SK-N-MC (cell line): Measurements from ENCODE around the gene EHBP1.
"Not testable (repeated sequence)": the region's sequence is repeated elsewhere in the genome, so short reads cannot be mapped to it uniquely, and the experiment has no call there.

Experiments used
- DNase-seq: peaks from one replicate; pipeline ENCODE4 v3.0.0-alpha.2; 2011; ENCODE audit warnings: low read depth, low spot score
- H3K27ac ChIP-seq: fragments of 200-600 bp; sonication (generic); 2 replicates; pipeline ENCODE4 v1.5.1; 2016; ENCODE audit warnings: mixed run types
- H3K36me3 ChIP-seq: fragments of 200-600 bp; sonication (generic); 2 replicates; pipeline ENCODE4 v1.6.1; 2017; ENCODE audit warnings: antibody characterized with exemption, low read length, mixed read lengths; ENCODE audit not compliant: insufficient read depth
- H3K4me3 ChIP-seq: fragments of 200-600 bp; sonication (generic); 2 replicates; pipeline ENCODE4 v1.5.1; 2016
- H3K9ac ChIP-seq: fragments of 200-600 bp; sonication (generic); 2 replicates; pipeline ENCODE4 v1.8.0; 2017; ENCODE audit warnings: mixed run types, mixed read lengths; ENCODE audit not compliant: insufficient read length
- H3K9me3 ChIP-seq: fragments of 200-600 bp; sonication (generic); 2 replicates; pipeline ENCODE4 v1.6.1; 2017; ENCODE audit warnings: low read depth, mild to moderate bottlenecking, antibody characterized with exemption, low read length, moderate library complexity, mixed read lengths
- EZH2 ChIP-seq: fragments of 200-600 bp; sonication (generic); IDR thresholded peaks from one replicate; pipeline ENCODE4 v1.6.1; 2017; ENCODE audit warnings: antibody characterized with exemption
- FOXP2 ChIP-seq: optimal IDR thresholded peaks from 2 replicates; pipeline ENCODE3; 2011; ENCODE audit warnings: mild to moderate bottlenecking, moderate library complexity; ENCODE audit not compliant: insufficient read depth; ENCODE audit errors: extremely low read length, control extremely low read depth
- POLR2AphosphoS5 ChIP-seq: IDR thresholded peaks from 2 replicates; pipeline ENCODE4 v1.6.1; 2012; ENCODE audit warnings: mild to moderate bottlenecking, low read depth, low read length, borderline replicate concordance

EHBP1 gene

GRCh38 chr2:62744603-62745002 is 39.1 kb downstream of the EHBP1 start:
- no peak overlapping the region for H3K9ac ChIP-seq
- peaks cover 4% of the 10 kb centered on the region; the same call in 1 of the 2 replicates for H3K36me3 ChIP-seq
- DNase-seq: no peak
- H3K9me3 ChIP-seq: no peaks in the 10 kb centered on the region
- no peak overlapping the region for H3K4me3 ChIP-seq
- TF ChIP-seq POLR2AphosphoS5: no peak
- no peak for TF ChIP-seq EZH2
- TF ChIP-seq FOXP2: no peak
- no peak overlapping the region for H3K27ac ChIP-seq

GRCh38 chr2:62745891-62746481 is 40.5 kb downstream of the EHBP1 start:
- DNase-seq: no peak
- no peaks in the 10 kb centered on the region for H3K9me3 ChIP-seq
- no peak overlapping the region for H3K9ac ChIP-seq
- peaks cover 4% of the 10 kb centered on the region; the same call in 1 of the 2 replicates for H3K36me3 ChIP-seq
- no peak overlapping the region for H3K4me3 ChIP-seq
- H3K27ac ChIP-seq: no peak overlapping the region
- TF ChIP-seq FOXP2 (no peak), EZH2 (no peak), POLR2AphosphoS5 (no peak)

GRCh38 chr2:62747169-62747568 is 41.7 kb downstream of the EHBP1 start:
- DNase-seq: no peak
- H3K9me3 ChIP-seq: no peaks in the 10 kb centered on the region
- H3K4me3 ChIP-seq: no peak overlapping the region
- peaks cover 4% of the 10 kb centered on the region; the same call in 1 of the 2 replicates for H3K36me3 ChIP-seq
- H3K27ac ChIP-seq: no peak overlapping the region
- no peak overlapping the region for H3K9ac ChIP-seq
- TF ChIP-seq EZH2: no peak
- no peak for TF ChIP-seq POLR2AphosphoS5
- no peak for TF ChIP-seq FOXP2

- DNase-seq: no peak
These were observed 42.4 kb downstream of the EHBP1 start for GRCh38 chr2:62747876-62748275.

GRCh38 chr2:62749111-62749510 is 43.6 kb downstream of the EHBP1 start:
- H3K4me3 ChIP-seq, DNase-seq, H3K9me3 ChIP-seq, H3K27ac ChIP-seq, H3K36me3 ChIP-seq, H3K9ac ChIP-seq: not testable (repeated sequence)

More at GRCh38 chr2:62747876-62748275, 42.4 kb downstream of the EHBP1 start:
- H3K4me3 ChIP-seq: no peak overlapping the region
- no peaks in the 10 kb centered on the region for H3K9me3 ChIP-seq
- peaks cover 4% of the 10 kb centered on the region; the same call in 1 of the 2 replicates for H3K36me3 ChIP-seq
- TF ChIP-seq POLR2AphosphoS5 (no peak), FOXP2 (no peak), EZH2 (no peak)
- H3K9ac ChIP-seq: no peak overlapping the region
- H3K27ac ChIP-seq: no peak overlapping the region

- H3K9me3 ChIP-seq: no peaks in the 10 kb centered on the region
- no peak for DNase-seq
- no peak overlapping the region for H3K9ac ChIP-seq
- H3K4me3 ChIP-seq: no peak overlapping the region
- no peaks in the 10 kb centered on the region for H3K36me3 ChIP-seq
- no peak for TF ChIP-seq FOXP2
- no peak for TF ChIP-seq POLR2AphosphoS5
- no peak for TF ChIP-seq EZH2
- no peak overlapping the region for H3K27ac ChIP-seq
These were observed 51.5 kb downstream of the EHBP1 start for GRCh38 chr2:62757029-62757428.

GRCh38 chr2:62760026-62760425 is 54.5 kb downstream of the EHBP1 start:
- no peak for DNase-seq
- Histone ChIP-seq H3K36me3 (no peaks in the 10 kb centered on the region), H3K4me3 (no peak overlapping the region), H3K9ac (no peak overlapping the region), H3K9me3 (no peaks in the 10 kb centered on the region), H3K27ac (no peak overlapping the region)
- TF ChIP-seq EZH2 (no peak), FOXP2 (no peak), POLR2AphosphoS5 (no peak)

- Histone ChIP-seq H3K9me3 (no peaks in the 10 kb centered on the region), H3K4me3 (no peak overlapping the region), H3K27ac (no peak overlapping the region), H3K36me3 (no peaks in the 10 kb centered on the region), H3K9ac (no peak overlapping the region)
- TF ChIP-seq FOXP2 (no peak), POLR2AphosphoS5 (no peak), EZH2 (no peak)
- no peak for DNase-seq
These were observed 55.0 kb downstream of the EHBP1 start for GRCh38 chr2:62760555-62760954.

- no peak for TF ChIP-seq EZH2
- TF ChIP-seq FOXP2: no peak
- TF ChIP-seq POLR2AphosphoS5: no peak
- no peaks in the 10 kb centered on the region for H3K36me3 ChIP-seq
- no peak overlapping the region for H3K4me3 ChIP-seq
- no peak overlapping the region for H3K9ac ChIP-seq
- H3K9me3 ChIP-seq: no peaks in the 10 kb centered on the region
- H3K27ac ChIP-seq: no peak overlapping the region
- no peak for DNase-seq
These were observed 60.3 kb downstream of the EHBP1 start for GRCh38 chr2:62765619-62766376.
